Pancreas (tissue), 10 donors: ENCODE data around the gene C10orf105. TPM values are rescaled to one million over a fixed set of nuclear protein-coding genes. Genes with fewer than 3 reads are reported as not detected.

Experiments used
- ATAC-seq, 4 donors: fragments of 200-7000 bp; cut with Tn5 transposase; one replicate each; pipeline versions ENCODE4 v1.8.0 to v1.9.1; 2020; ENCODE audit warnings: mild to moderate bottlenecking in 4 of 4, moderate library complexity in 4 of 4
- DNase-seq, 6 donors: peaks; one replicate each; pipeline ENCODE4 v3.0.0-alpha.2; 2020
- FAIRE-seq: peaks from 2 replicates; lab custom pipeline; 2012; peaks lifted over from hg19 to GRCh38; lab: Jason Lieb, UNC
- H3K27ac ChIP-seq, 4 donors: fragments of 200-600 bp; sonication (generic); 1 replicate in 3 of 4; 2 replicates in 1 of 4; pipeline versions ENCODE4 v1.5.0 to v1.8.0; 2020
- H3K27me3 ChIP-seq, 4 donors: fragments of 200-600 bp; one replicate each; pipeline ENCODE4 v1.8.0; 2021
- H3K36me3 ChIP-seq, 3 donors: fragments of 200-600 bp; sonication (generic) in 1 of 3; one replicate each; pipeline versions ENCODE4 v1.5.0 to v1.8.0; 2020 to 2021
- H3K4me1 ChIP-seq, 3 donors: fragments of 200-600 bp; one replicate each; pipeline ENCODE4 v1.8.0; 2021
- H3K4me3 ChIP-seq, 4 donors: fragments of 200-600 bp; sonication (generic) in 2 of 4; one replicate each; pipeline versions ENCODE4 v1.5.0 to v1.8.0; 2020 to 2021
- H3K9me3 ChIP-seq, 4 donors: fragments of 200-600 bp; one replicate each; pipeline ENCODE4 v1.8.0; 2021
- CTCF ChIP-seq, 4 donors: fragments of 200-600 bp; sonication (generic) in 3 of 4; IDR thresholded peaks; one replicate each; pipeline versions ENCODE4 v1.5.0 to v1.8.0; 2021; ENCODE audit warnings: antibody characterized with exemption in 4 of 4
- WGBS, 2 donors: extraction: QIAGEN DNeasy Blood & Tissue Kit; methylation state at CpG; one replicate each; pipeline ENCODE4 v1.1.7; 2013; 5-methylcytosine and 5-hydroxymethylcytosine counted together
- intact Hi-C, 3 donors: fragments of 100-400 bp; cut with DNase I; formaldehyde crosslinking; loops; one replicate each; pipeline versions ENCODE4 v1.11.1 to v1.14.2; 2022
- polyA plus RNA-seq, 2 donors: library from polyadenylated mRNA; stranded (reverse); fragments of 200-250 nt; gene quantifications; one replicate each; pipeline ENCODE4 v1.2.3, GENCODE V29; 2013
- total RNA-seq, 6 donors: library from RNA; stranded (reverse); fragmentation: NEBNext Ultra II Directional in 4 of 6; extraction: Animal tissue kit (Norgen Biotek cat#: 25700) in 4 of 6; gene quantifications; one replicate each; pipeline versions ENCODE4 v1.2.1 to v1.2.4, GENCODE V29; 2021 to 2023
- donor health status: healthy with polysubstance abuse.
- donor health status: DM: no; HTN: no; CAD: no; lungs with moderate emphysema.
- donor health status: DM: no; HTN: no; CAD: no.
- donor health status: control.
- donor health status: control.
- donor health status: Bipolar disorder and iron deficiency.
- donor health status: DM: yes; HTN: yes; CAD: no.
- donor health status: DM: no; HTN: no; CAD: no.
- donor health status: DM: no; HTN: no; CAD: no.
- donor health status: DM: yes; HTN: yes; CAD: no.

C10orf105 gene
- total and polyA plus RNA-seq, 8 donors, result 0.06 to 0.14 (median 0.08) TPM; not detected in 5

- Histone ChIP-seq H3K4me1 (peaks cover 0 to 11% (median 9%) of the 10 kb centered on the region in 3 donors), H3K27ac (peak overlapping the region; percentile 35 to 74 (median 68)), H3K36me3 (no peaks in the 10 kb centered on the region), H3K4me3 (no peak overlapping the region), H3K27me3 (no peaks in the 10 kb centered on the region), H3K9me3 (no peaks in the 10 kb centered on the region)
- TF ChIP-seq CTCF (IDR thresholded peaks at IDR 0.05), result no peak
- intact Hi-C loops, result loop anchor here in 1 of 3 donors (10.0 kb wide), 1 partner anchor 329 kb away; no protein-coding TSS in a partner anchor
- WGBS, 2 donors, result 59 to 66% methylated on average over 12 of the region's 12 CpGs
- ATAC-seq (peak; percentile 62 to 79 (median 72)), DNase-seq (peak in 4 of 6 donors; percentile 41 to 50 (median 46)), FAIRE-seq (no peak)
These were observed 6.2 kb downstream of the C10orf105 start for GRCh38 chr10:71713135-71714030.

- Histone ChIP-seq H3K4me3 (no peak overlapping the region), H3K4me1 (peaks cover 0 to 11% (median 9%) of the 10 kb centered on the region in 3 donors), H3K9me3 (no peaks in the 10 kb centered on the region), H3K27me3 (no peaks in the 10 kb centered on the region), H3K27ac (peak overlapping the region; percentile 35 to 74 (median 68)), H3K36me3 (no peaks in the 10 kb centered on the region)
- DNase-seq (no peak), ATAC-seq (peak in 1 of 4 donors; percentile 6), FAIRE-seq (no peak)
- intact Hi-C loops, result loop anchor here in 1 of 3 donors (10.0 kb wide), 1 partner anchor 328 kb away; no protein-coding TSS in a partner anchor
- TF ChIP-seq CTCF (IDR thresholded peaks at IDR 0.05), result no peak
- WGBS, 2 donors, result 79 to 81% methylated on average over 17 of the region's 17 CpGs
These were observed 6.9 kb downstream of the C10orf105 start for GRCh38 chr10:71712572-71713134.

GRCh38 chr10:71712170-71712569 lies 7.4 kb downstream of the C10orf105 start:
- Histone ChIP-seq H3K36me3 (no peaks in the 10 kb centered on the region), H3K27me3 (no peaks in the 10 kb centered on the region), H3K4me3 (no peak overlapping the region), H3K9me3 (no peaks in the 10 kb centered on the region), H3K27ac (no peak overlapping the region), H3K4me1 (peaks cover 0 to 11% (median 9%) of the 10 kb centered on the region in 3 donors)
- DNase-seq (no peak), FAIRE-seq (no peak), ATAC-seq (no peak)
- 86 to 87% methylated on average over 2 of the region's 2 CpGs for WGBS, 2 donors
- intact Hi-C loops, result loop anchor here in 1 of 3 donors (10.0 kb wide), 1 partner anchor 327 kb away; no protein-coding TSS in a partner anchor
- TF ChIP-seq CTCF (IDR thresholded peaks at IDR 0.05), result no peak

- H3K27me3 ChIP-seq, result no peaks in the 10 kb centered on the region
- no peak overlapping the region for H3K4me3 ChIP-seq
- no peak overlapping the region for H3K27ac ChIP-seq
- TF ChIP-seq CTCF (IDR thresholded peaks at IDR 0.05), result no peak
- DNase-seq, result no peak
- no peaks in the 10 kb centered on the region for H3K9me3 ChIP-seq
- H3K4me1 ChIP-seq, result peaks cover 0 to 11% (median 9%) of the 10 kb centered on the region in 3 donors
- FAIRE-seq, result no peak
- no peaks in the 10 kb centered on the region for H3K36me3 ChIP-seq
- intact Hi-C loops, result loop anchor here in 1 of 3 donors (10.0 kb wide), 1 partner anchor 326 kb away; no protein-coding TSS in a partner anchor
- no peak for ATAC-seq
- WGBS, 2 donors, result 76% methylated on average over 6 of the region's 6 CpGs
These were observed 8.4 kb downstream of the C10orf105 start for GRCh38 chr10:71711052-71711623.
